Measurements from ENCODE around the gene PRPF6.

- no peak for TF ChIP-seq CTCF (IDR thresholded peaks at IDR 0.05; ENCODE audit: low read depth, low read length, poor library complexity, severe bottlenecking)
- no peak for TF ChIP-seq EZH2phosphoT487 (IDR thresholded peaks at IDR 0.05; ENCODE audit: borderline replicate concordance, low read length)
These were observed 56.7 kb downstream of the PRPF6 start for GRCh38 chr20:64037498-64038213.
